OCI-LY7 (cell line): ENCODE results near the gene EFNA5.

ENCODE experiments used
- CTCF ChIP-seq: fragments of 200-600 bp; sonication (generic); conservative IDR thresholded peaks from 2 replicates; pipeline ENCODE4 v1.5.1; 2014; ENCODE audit warnings: mild to moderate bottlenecking, antibody characterized with exemption, low read length, moderate library complexity, mixed read lengths
- EZH2phosphoT487 ChIP-seq: fragments of 200-600 bp; sonication (generic); IDR thresholded peaks from 2 replicates; pipeline ENCODE4 v1.6.1; 2018; ENCODE audit warnings: low read depth, borderline replicate concordance, mild to moderate bottlenecking, mixed run types, antibody characterized with exemption, low read length, moderate library complexity, mixed read lengths

- no peak for TF ChIP-seq CTCF
- no peak for TF ChIP-seq EZH2phosphoT487
Measured at GRCh38 chr5:107553117-107553555, 117.6 kb downstream of the EFNA5 start.
